HFF-Myc (cell line): ENCODE measurements around the gene KRT2.

Experiments used
- DNase-seq: peaks from one replicate; pipeline ENCODE4 v3.0.0-alpha.2; 2011; ENCODE audit warnings: low read depth; ENCODE audit errors: extremely low read depth
- H3K4me3 ChIP-seq: replicated peaks from 2 replicates; pipeline ENCODE4 v1.5.1; 2011; ENCODE audit warnings: low read depth, mild to moderate bottlenecking, control low read depth, low read length
- TF ChIP-seq, protein P1 (sequence below): IDR thresholded peaks from 2 replicates; pipeline ENCODE4 v1.5.1; 2012; ENCODE audit warnings: mild to moderate bottlenecking, low read depth, low read length, control low read depth; ENCODE audit errors: missing control alignments

The KRT2 gene

DNA sequence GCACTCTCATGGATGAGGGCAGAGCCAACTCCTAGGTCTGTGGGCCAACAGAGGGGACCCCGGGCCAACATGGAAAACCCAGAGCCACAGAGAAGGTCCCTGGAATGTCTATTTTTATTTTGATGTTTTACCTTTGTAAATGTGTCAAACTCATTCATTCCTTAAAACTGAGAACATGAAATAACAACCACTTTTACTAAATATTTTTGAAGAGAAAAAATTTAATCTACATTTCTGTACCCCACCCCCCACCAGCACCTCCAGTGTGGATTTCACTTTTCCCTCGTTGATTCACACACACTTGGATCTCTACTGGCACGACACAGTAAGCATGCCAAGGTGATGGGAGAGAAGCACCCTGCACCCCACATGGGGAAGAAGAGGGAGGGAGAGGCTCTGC is 44.6 kb upstream of the KRT2 start:
- DNase-seq: no peak
- no peak overlapping the region for H3K4me3 ChIP-seq
- TF ChIP-seq, protein P1, sequence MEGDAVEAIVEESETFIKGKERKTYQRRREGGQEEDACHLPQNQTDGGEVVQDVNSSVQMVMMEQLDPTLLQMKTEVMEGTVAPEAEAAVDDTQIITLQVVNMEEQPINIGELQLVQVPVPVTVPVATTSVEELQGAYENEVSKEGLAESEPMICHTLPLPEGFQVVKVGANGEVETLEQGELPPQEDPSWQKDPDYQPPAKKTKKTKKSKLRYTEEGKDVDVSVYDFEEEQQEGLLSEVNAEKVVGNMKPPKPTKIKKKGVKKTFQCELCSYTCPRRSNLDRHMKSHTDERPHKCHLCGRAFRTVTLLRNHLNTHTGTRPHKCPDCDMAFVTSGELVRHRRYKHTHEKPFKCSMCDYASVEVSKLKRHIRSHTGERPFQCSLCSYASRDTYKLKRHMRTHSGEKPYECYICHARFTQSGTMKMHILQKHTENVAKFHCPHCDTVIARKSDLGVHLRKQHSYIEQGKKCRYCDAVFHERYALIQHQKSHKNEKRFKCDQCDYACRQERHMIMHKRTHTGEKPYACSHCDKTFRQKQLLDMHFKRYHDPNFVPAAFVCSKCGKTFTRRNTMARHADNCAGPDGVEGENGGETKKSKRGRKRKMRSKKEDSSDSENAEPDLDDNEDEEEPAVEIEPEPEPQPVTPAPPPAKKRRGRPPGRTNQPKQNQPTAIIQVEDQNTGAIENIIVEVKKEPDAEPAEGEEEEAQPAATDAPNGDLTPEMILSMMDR: no peak

DNA sequence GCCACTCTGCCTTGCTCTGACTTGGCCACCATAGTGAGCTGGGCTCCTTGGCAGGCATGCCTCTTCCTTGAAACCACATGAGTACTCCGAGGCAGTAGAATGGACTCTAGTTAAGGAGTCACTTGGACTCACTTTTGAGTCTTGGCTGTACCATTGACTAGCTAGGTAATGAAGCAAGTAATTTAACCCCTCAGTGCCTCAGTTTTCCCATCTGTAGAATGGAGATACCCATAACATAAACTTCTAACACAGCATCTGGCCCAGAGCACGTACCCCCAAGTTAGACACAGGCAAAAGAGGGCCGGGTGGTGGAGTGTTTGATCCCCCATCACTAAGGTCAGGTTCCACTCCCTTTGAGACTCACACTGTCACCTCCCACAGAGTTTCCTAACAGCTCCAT is 43.0 kb upstream of the KRT2 start:
- TF ChIP-seq, protein P1: no peak
- no peak for DNase-seq
- H3K4me3 ChIP-seq: no peak overlapping the region

DNA sequence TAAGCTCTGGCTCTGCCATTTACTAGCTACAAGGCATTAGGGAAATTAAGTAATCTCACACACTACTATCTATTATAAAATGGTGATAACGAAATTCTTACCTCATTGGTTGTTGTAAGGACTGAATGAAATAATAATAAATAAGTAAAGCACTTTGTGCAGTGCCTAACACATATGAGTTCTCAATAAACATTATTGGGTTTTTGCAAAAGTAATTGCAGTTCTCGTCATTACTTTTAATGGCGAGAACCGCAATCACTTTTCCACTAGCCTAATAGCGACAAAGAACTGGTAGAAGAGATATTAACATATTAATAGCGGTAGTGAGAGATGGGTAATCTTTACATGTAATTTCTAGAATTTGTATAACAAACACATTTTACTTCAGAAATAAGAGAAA is 42.1 kb upstream of the KRT2 start:
- TF ChIP-seq, protein P1: no peak
- H3K4me3 ChIP-seq: no peak overlapping the region
- no peak for DNase-seq

DNA sequence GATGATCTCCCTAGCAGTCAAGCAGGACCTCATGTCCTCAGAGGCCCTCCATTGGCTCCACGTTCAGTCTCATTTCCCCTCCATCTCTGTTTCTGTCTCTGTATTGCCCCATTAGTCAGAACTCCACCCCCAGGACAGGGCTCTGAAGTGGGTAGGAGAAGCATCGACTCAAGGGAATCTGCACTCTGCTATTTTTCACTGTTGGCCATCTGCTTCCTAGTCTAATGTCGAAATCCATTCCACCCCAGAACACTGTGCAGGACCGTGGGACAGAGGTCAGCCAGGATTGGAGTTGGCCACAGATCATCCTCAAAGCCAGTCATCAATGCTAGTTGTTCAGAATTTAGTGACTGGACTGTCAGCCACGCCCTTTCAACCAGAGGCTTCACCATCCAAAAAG is 41.2 kb upstream of the KRT2 start:
- TF ChIP-seq, protein P1: no peak
- no peak for DNase-seq

DNA sequence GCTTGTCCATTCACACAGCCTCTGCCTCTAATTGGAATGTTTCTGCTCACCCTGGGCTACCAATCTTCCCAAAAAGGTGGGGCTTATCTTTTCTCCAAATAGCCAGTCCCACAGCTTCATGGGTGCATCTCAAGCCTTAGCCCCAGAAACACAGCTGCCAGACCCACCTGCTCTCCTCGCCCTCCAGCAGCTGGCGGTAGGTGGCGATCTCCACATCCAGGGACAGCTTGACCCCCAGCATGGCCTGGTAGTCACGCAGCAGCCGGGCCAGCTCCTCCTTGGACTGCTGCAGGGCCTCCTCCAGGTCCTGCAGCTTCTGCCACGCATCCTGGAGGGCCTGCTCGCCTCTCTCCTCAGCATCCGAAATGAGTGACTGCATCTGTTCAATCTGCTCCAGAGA is 40.2 kb upstream of the KRT2 start:
- DNase-seq: no peak
- TF ChIP-seq, protein P1: no peak
- no peak overlapping the region for H3K4me3 ChIP-seq

More for the DNA sequence above, 41.2 kb upstream of the KRT2 start:
- H3K4me3 ChIP-seq: no peak overlapping the region

DNA sequence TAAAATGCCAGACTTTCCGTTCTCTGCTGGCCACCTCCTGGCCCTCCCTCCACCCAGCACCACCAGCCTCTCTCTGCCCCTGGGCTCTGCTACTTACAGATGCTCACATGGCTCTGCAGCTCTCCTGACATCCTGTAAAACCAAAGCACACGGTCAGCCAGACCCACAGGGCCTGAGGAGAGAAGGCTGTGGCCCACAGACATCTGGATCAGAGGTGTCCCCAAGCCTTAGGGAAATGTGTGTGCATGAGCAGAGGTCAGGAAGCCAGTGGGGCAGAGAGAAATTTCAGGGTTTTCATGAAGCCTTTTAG is 39.8 kb upstream of the KRT2 start:
- TF ChIP-seq, protein P1: no peak
- DNase-seq: no peak
- H3K4me3 ChIP-seq: no peak overlapping the region

DNA sequence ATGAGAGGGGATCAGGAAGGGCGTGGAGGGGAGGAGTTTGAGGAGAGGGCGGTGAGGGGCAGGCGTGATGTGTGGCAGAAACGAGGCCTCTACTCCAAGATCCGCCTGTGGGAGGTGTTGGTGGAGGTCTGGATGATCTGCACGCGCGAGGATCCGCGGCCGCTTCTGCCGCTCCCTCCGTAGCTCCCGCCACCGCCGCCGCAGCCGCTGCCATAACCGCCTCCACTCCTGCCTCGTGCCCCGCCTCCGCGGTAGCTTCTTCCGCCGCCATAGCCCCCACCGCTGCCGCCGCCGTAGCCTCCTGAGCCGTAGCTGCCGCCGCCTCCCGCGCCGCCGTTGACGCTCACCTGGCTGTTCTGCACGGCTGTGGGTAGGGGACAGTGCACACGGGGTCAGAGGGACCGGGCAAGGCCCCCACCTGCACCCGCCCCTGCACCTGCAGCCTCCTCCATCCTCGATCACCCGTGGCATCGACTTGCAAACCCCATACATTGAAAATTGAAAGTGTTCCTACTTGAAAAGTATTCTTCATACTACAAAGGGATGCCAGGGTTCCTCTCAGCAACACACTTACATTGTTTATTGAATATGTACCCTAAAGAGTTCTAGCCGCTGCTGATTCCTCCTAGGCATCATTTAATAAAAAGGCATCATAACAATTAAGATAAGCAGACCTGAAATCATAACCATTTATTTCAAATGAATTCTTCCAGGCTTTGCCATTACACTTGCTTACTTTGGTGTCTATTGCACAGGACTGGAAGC is 39.2 kb upstream of the KRT2 start:
- no peak overlapping the region for H3K4me3 ChIP-seq
- TF ChIP-seq, protein P1: no peak
- no peak for DNase-seq
